Gastroesophageal sphincter (tissue), 4 donors: Measurements from ENCODE around the gene SH3RF3. TPM values are rescaled to one million over a fixed set of nuclear protein-coding genes. Genes with fewer than 3 reads are reported as not detected.

ENCODE experiments used
- ATAC-seq: fragments of 150-250 bp; one replicate; pipeline ENCODE4 v1.9.1; 2016; ENCODE audit warnings: mild to moderate bottlenecking, moderate library complexity
- H3K27ac ChIP-seq, 4 donors: fragments of 200-600 bp; sonication (generic) in 3 of 4; 1 replicate in 3 of 4; 2 replicates in 1 of 4; pipeline ENCODE4 v1.5.1; 2016 to 2019
- H3K27me3 ChIP-seq: fragments of 200-600 bp; sonication (generic); one replicate; pipeline ENCODE4 v1.5.1; 2019
- H3K36me3 ChIP-seq, 2 donors: fragments of 200-600 bp; sonication (generic); one replicate each; pipeline ENCODE4 v1.5.1; 2019; ENCODE audit warnings: control low read depth in 1 of 2
- H3K4me1 ChIP-seq, 3 donors: fragments of 200-600 bp; sonication (generic); 1 replicate in 2 of 3; 2 replicates in 1 of 3; pipeline ENCODE4 v1.5.1; 2016 to 2019; ENCODE audit warnings: control low read depth in 2 of 3
- H3K4me3 ChIP-seq, 2 donors: fragments of 200-600 bp; sonication (generic); one replicate each; pipeline ENCODE4 v1.5.1; 2019; ENCODE audit warnings: mild to moderate bottlenecking in 1 of 2, moderate library complexity in 1 of 2
- H3K9me3 ChIP-seq, 3 donors: fragments of 200-600 bp; sonication (generic); one replicate each; pipeline ENCODE4 v1.5.1; 2017 to 2019; ENCODE audit warnings: control low read depth in 2 of 3
- EP300 ChIP-seq: sonication (generic); formaldehyde crosslinking; IDR thresholded peaks from one replicate; pipeline ENCODE4 v1.6.1; 2017; ENCODE audit warnings: antibody characterized with exemption, mild to moderate bottlenecking
- POLR2A ChIP-seq, 2 donors: fragments of 450-650 bp; IDR thresholded peaks; one replicate each; pipeline ENCODE4 v1.6.1; 2017; ENCODE audit warnings: antibody characterized with exemption in 2 of 2, mild to moderate bottlenecking in 2 of 2, moderate library complexity in 1 of 2
- POLR2AphosphoS5 ChIP-seq: sonication (generic); formaldehyde crosslinking; IDR thresholded peaks from one replicate; pipeline ENCODE4 v1.6.1; 2017; ENCODE audit warnings: antibody characterized with exemption
- WGBS, 2 donors: methylation state at CpG; one replicate each; pipeline ENCODE4 v1.1.5; 2018; ENCODE audit warnings: low coverage in 1 of 2; 5-methylcytosine and 5-hydroxymethylcytosine counted together
- total RNA-seq, 4 donors: library from RNA; depleted of rRNA; stranded (reverse); fragments of >200 nt; gene quantifications; one replicate each; pipeline ENCODE4 v1.1.0, GENCODE V29; 2016
- TF ChIP-seq, protein P1 (sequence below), 4 experiments: fragments of 200-600 bp in 2 of 4; fragments of 450-650 bp in 2 of 4; sonication (generic) in 1 of 4; IDR thresholded peaks; one replicate each; pipeline ENCODE4 v1.5.1; 2017 to 2019; ENCODE audit warnings: antibody characterized with exemption in 4 of 4, mild to moderate bottlenecking in 2 of 4, moderate library complexity in 2 of 4

SH3RF3 gene
- total RNA-seq, 4 donors from 2014 or later: 10.1 to 15.8 (median 13.2) TPM

DNA sequence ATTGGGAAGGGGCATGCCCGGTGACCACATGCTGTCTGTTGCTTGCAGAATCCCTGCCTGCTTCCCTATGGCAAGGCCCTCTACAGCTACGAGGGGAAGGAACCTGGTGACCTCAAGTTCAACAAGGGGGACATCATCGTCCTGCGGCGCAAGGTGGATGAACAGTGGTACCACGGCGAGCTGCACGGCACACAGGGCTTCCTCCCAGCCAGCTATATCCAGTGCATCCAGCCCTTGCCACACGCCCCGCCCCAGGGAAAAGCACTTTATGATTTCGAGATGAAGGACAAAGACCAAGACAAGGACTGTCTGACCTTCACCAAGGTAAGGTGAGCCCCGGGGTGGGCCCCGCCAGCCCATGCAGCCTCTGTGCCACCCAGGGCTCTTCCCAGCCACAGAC, 218.6 kb downstream of the SH3RF3 start:
- 80 to 100% methylated on average over 1 to 8 of the region's 13 CpGs for WGBS, 2 donors
- no peak for TF ChIP-seq POLR2AphosphoS5
- no peak for TF ChIP-seq EP300
- TF ChIP-seq POLR2A (IDR thresholded peaks at IDR 0.05): no peak
- H3K27me3 ChIP-seq: no peaks in the 10 kb centered on the region
- peaks cover 2 to 46% (median 18%) of the 10 kb centered on the region in 3 donors for H3K4me1 ChIP-seq
- H3K4me3 ChIP-seq: no peak overlapping the region
- no peaks in the 10 kb centered on the region for H3K36me3 ChIP-seq
- ATAC-seq: no peak
- no peaks in the 10 kb centered on the region for H3K9me3 ChIP-seq
- no peak overlapping the region for H3K27ac ChIP-seq

DNA sequence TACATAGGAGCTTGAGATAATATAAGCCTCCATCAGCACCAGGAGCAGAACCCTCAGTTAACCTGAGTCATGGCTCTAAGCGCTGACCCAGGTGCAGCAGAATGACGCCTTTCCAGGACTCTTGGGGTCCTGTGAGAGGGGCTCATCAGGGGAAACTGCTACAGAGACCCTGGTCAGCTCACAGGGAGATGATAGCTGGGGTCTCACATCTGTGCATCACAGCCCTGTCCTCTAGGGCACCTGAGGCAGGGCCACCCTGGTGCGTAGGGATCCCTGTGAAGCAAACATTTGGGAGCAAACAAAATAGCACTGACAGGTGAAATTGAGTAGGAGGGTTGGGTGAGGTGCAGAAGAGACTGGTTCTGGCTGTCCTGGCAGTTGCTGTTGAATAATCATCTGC, 219.2 kb downstream of the SH3RF3 start:
- peaks cover 2 to 46% (median 18%) of the 10 kb centered on the region in 3 donors for H3K4me1 ChIP-seq
- no peak for TF ChIP-seq POLR2A (IDR thresholded peaks at IDR 0.05)
- no peak for TF ChIP-seq EP300
- TF ChIP-seq, protein P1, sequence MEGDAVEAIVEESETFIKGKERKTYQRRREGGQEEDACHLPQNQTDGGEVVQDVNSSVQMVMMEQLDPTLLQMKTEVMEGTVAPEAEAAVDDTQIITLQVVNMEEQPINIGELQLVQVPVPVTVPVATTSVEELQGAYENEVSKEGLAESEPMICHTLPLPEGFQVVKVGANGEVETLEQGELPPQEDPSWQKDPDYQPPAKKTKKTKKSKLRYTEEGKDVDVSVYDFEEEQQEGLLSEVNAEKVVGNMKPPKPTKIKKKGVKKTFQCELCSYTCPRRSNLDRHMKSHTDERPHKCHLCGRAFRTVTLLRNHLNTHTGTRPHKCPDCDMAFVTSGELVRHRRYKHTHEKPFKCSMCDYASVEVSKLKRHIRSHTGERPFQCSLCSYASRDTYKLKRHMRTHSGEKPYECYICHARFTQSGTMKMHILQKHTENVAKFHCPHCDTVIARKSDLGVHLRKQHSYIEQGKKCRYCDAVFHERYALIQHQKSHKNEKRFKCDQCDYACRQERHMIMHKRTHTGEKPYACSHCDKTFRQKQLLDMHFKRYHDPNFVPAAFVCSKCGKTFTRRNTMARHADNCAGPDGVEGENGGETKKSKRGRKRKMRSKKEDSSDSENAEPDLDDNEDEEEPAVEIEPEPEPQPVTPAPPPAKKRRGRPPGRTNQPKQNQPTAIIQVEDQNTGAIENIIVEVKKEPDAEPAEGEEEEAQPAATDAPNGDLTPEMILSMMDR (IDR thresholded peaks at IDR 0.05): no peak
- TF ChIP-seq POLR2AphosphoS5: no peak

DNA sequence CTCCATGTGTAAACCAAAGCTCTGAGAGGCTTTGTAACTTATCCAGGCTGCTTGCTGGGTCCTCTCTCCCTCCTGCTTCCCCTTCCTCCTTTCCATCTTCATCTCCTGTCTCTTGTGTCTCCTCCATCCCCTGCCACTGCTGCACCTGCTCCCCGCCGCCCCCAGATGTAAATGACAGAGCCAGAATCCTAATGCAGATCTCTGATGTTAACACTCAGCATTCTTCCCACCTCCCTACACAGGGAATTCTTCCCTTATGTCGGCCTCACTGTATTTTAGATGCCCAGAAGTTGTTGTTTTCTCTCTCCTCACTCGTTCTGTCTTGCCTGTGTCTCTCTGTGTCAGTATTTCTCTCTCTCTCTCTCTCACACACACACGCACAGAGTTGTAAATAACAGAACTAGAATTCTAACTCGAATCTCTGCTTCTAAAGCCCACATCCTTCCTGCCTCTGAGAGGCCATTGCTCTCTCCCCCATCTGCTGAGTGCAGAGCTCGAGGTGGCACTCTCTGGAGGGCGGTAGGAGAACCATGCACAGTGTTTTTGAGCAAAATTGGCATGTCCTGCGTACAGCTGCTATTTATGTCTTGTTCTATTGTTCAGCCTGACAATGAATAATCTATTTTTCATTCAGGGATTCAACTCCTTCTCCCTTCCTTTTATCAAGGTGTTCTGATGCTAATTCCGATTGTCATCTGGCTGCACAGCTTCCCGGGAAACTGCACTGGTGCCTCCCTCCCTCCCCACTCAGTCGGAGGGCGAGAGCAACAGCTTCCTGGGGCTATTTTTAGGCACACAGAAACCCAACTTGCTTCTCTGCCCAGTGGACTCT, 219.9 kb downstream of the SH3RF3 start:
- Histone ChIP-seq H3K4me1 (peaks cover 2 to 46% (median 18%) of the 10 kb centered on the region in 3 donors), H3K4me3 (no peak overlapping the region), H3K36me3 (no peaks in the 10 kb centered on the region), H3K27me3 (no peaks in the 10 kb centered on the region), H3K27ac (no peak overlapping the region), H3K9me3 (no peaks in the 10 kb centered on the region)
- TF ChIP-seq POLR2AphosphoS5: no peak
- TF ChIP-seq POLR2A (IDR thresholded peaks at IDR 0.05): no peak
- TF ChIP-seq, protein P1 (IDR thresholded peaks at IDR 0.05): no peak
- no peak for TF ChIP-seq EP300
- WGBS, 2 donors: 41 to 57% methylated on average over 12 to 13 of the region's 13 CpGs
- ATAC-seq: no peak

More for the DNA sequence above, 219.2 kb downstream of the SH3RF3 start:
- no peaks in the 10 kb centered on the region for H3K9me3 ChIP-seq
- no peak overlapping the region for H3K27ac ChIP-seq
- no peak overlapping the region for H3K4me3 ChIP-seq
- ATAC-seq: no peak
- no peaks in the 10 kb centered on the region for H3K27me3 ChIP-seq
- no peaks in the 10 kb centered on the region for H3K36me3 ChIP-seq
- no CpG with 5 or more reads among the region's 3 CpGs for WGBS, 2 donors

GRCh38 chr2:109349503-109350465, 220.8 kb downstream of the SH3RF3 start:
- 100% methylated on average over 1 of the region's 18 CpGs for WGBS, 2 donors
- H3K9me3 ChIP-seq: peaks cover 0 to 5% (median 0%) of the 10 kb centered on the region in 3 donors
- peak; percentile 19 for ATAC-seq
- TF ChIP-seq POLR2A (IDR thresholded peaks at IDR 0.05): no peak
- TF ChIP-seq EP300: no peak
- TF ChIP-seq, protein P1 (IDR thresholded peaks at IDR 0.05): no peak
- TF ChIP-seq POLR2AphosphoS5: no peak
- no peaks in the 10 kb centered on the region for H3K36me3 ChIP-seq
- no peak overlapping the region for H3K4me3 ChIP-seq
- peaks cover 2 to 46% (median 18%) of the 10 kb centered on the region in 3 donors for H3K4me1 ChIP-seq
- H3K27me3 ChIP-seq: no peaks in the 10 kb centered on the region
- H3K27ac ChIP-seq: peak overlapping the region in 1 of 4 donors; percentile 37

DNA sequence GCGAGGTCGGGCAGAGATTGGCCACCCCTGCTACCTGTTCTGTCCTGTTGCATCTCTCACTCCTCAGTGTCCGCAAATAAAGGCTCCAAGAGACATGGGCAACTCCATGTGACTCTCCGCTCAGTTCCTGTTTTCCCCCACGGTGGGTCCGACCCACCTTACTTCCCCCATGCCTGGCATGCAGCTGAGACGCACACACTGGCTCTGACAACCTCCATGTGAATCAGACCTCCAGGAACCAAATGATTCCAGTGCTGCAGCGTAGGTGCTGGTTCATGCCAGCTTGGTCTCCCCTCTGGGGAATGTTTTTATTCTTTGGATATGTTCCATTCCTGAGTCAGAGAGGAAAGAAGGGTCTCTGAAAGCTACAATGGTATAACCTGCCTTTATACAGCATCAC, 221.5 kb downstream of the SH3RF3 start:
- 84% methylated on average over 7 of the region's 8 CpGs; no CpG with 5 or more reads in 1 of the 2 donors for WGBS, 2 donors
- Histone ChIP-seq H3K9me3 (peaks cover 0 to 5% (median 0%) of the 10 kb centered on the region in 3 donors), H3K27ac (peak overlapping the region in 3 of 4 donors; percentile 17 to 37 (median 31)), H3K27me3 (no peaks in the 10 kb centered on the region), H3K36me3 (no peaks in the 10 kb centered on the region), H3K4me1 (peaks cover 2 to 46% (median 18%) of the 10 kb centered on the region in 3 donors), H3K4me3 (no peak overlapping the region)
- ATAC-seq: no peak
- TF ChIP-seq EP300: no peak
- TF ChIP-seq, protein P1 (IDR thresholded peaks at IDR 0.05): no peak
- TF ChIP-seq POLR2AphosphoS5: no peak
- TF ChIP-seq POLR2A (IDR thresholded peaks at IDR 0.05): no peak
